HUES6 (cell line): Measurements from ENCODE around the gene PGBD5.

Source experiments
- H3K27ac ChIP-seq: 2 replicates; pipeline ENCODE4 v1.7.0; 2013; ENCODE audit warnings: low read depth, mild to moderate bottlenecking, low read length, inconsistent platforms
- H3K27me3 ChIP-seq: 2 replicates; pipeline ENCODE4 v1.6.1; 2013; ENCODE audit warnings: low read length; ENCODE audit not compliant: control insufficient read depth, insufficient read depth
- H3K36me3 ChIP-seq: 2 replicates; pipeline ENCODE4 v1.6.1; 2013; ENCODE audit warnings: low read length; ENCODE audit not compliant: control insufficient read depth, insufficient read depth
- H3K4me1 ChIP-seq: 2 replicates; pipeline ENCODE4 v1.6.1; 2013; ENCODE audit warnings: low read length; ENCODE audit not compliant: control insufficient read depth, insufficient read depth
- H3K4me3 ChIP-seq: 2 replicates; pipeline ENCODE4 v1.5.1; 2013; ENCODE audit warnings: low read depth, low read length
- H3K9ac ChIP-seq: one replicate; pipeline ENCODE4 v1.6.1; 2013; ENCODE audit warnings: mild to moderate bottlenecking, low read length
- H3K9me3 ChIP-seq: 2 replicates; pipeline ENCODE4 v1.6.1; 2013; ENCODE audit warnings: low read depth, low read length; ENCODE audit not compliant: control insufficient read depth, insufficient read depth

PGBD5 gene

DNA sequence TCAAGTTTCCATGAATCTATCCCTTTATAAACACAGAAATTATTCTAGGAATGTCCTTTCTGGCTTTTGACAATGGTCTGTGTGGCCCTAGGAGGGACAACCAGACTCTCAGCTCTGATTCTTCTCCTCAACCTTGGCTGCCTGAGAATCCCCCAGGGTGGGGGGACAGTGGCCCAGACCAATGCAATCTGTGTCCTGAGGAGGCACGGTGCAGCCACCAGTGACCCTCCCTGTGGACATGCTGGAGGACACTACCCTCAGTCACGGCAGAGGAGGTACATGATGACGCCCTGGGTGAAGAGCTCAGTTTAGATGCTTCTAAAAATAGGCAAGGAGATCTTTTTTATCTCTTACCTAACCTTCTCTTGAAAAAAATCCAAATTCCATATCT is 91.7 kb downstream of the PGBD5 start:
- Histone ChIP-seq H3K4me1 (peaks cover 12% of the 10 kb centered on the region), H3K9me3 (no peaks in the 10 kb centered on the region), H3K27me3 (no peaks in the 10 kb centered on the region), H3K27ac (no peak overlapping the region), H3K36me3 (no peaks in the 10 kb centered on the region), H3K9ac (no peak overlapping the region), H3K4me3 (no peak overlapping the region)

DNA sequence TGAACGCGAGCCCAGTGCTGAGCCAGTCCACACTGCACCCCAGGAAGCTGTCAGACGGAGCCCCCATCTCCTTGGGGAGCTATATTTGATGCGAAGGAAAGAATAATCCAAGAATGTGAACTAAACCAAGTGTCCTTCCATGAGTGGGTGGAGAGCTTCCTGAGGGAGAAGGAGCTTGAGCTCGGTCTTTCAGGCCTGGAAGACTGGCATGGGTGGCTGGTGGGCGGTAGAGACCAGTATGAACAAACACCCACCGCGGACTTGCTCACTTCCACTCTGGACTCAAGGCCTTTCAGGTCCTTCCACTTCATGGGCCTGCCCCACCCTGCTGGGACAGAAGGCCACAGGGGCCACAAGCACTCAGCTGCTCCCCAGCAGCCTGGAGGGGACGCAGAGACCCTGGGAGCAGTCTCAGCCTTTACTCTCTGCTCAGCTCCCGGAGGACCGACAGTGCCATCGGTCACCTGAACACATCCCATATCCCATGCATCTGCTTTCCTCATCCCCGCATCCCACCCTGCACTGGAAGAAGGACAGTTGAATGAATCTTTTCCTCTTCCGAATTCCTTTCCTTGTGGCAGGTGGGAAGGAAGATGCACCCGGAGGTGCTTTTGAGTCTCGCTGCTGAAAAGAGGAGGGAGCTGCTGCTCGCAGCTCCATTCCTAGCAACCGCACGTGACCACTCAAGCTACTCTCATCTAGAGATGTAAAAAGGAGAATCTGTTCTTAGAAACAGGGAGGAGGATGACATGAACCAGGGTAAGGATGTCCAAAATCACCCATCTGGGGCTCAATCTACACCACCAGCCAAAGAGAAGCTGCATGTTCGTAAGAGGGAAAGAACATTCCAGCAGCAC is 92.3 kb downstream of the PGBD5 start:
- H3K4me1 ChIP-seq = peaks cover 12% of the 10 kb centered on the region
- no peak overlapping the region for H3K9ac ChIP-seq
- H3K36me3 ChIP-seq = no peaks in the 10 kb centered on the region
- H3K27ac ChIP-seq = no peak overlapping the region
- no peaks in the 10 kb centered on the region for H3K27me3 ChIP-seq
- H3K4me3 ChIP-seq = no peak overlapping the region
- no peaks in the 10 kb centered on the region for H3K9me3 ChIP-seq

DNA sequence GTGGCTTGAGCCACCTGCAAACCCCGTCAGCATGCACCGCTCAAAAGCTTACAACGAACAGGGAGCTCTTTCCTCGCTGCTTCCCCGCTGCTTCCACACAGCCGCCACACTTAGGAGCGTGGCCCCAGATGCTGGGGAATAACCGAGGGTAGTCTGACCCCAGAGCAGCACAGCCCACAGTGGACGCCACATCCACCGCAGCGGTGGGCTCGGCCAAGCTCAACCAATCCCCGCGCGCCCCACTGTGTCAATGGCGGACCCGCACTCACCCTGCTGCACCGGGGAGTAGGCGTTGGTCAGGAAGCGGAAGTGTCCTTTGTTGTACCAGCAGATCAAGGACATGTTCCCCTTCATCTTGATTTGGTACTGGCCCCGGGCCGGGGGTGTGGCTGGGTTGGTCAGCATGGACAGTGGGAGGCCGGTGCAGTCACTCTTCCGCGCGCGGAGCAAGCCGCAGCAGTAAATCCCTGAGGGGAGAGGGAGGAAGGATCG is 93.5 kb downstream of the PGBD5 start:
- Histone ChIP-seq H3K9me3 (no peaks in the 10 kb centered on the region), H3K36me3 (no peaks in the 10 kb centered on the region), H3K4me1 (peaks cover 23% of the 10 kb centered on the region), H3K27me3 (no peaks in the 10 kb centered on the region), H3K4me3 (peak overlapping the region; percentile 65), H3K27ac (peak overlapping the region; percentile 54), H3K9ac (peak overlapping the region; percentile 63)

DNA sequence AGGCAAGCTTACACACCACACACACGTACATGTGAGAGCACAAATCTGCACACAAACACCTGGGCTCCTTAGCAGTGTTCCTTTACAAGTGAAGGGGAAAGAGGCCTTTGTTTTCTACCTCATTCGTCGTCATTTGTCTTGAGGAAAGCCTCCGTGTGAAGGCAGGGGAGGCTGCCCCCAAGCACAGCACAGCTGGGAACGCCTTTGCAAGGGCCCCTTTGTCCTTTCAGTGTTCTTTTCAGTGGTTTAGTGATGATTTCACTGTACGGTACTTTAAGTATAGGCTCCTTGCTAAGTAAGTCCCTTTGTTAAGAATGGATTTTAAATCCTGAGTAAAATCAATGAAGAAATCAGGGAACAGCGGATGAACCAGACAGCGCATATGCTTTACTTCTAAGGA is 94.1 kb downstream of the PGBD5 start:
- H3K36me3 ChIP-seq = no peaks in the 10 kb centered on the region
- peak overlapping the region; percentile 54 for H3K27ac ChIP-seq
- H3K4me1 ChIP-seq = peaks cover 28% of the 10 kb centered on the region
- peak overlapping the region; percentile 65 for H3K4me3 ChIP-seq
- H3K9me3 ChIP-seq = no peaks in the 10 kb centered on the region
- peak overlapping the region; percentile 63 for H3K9ac ChIP-seq
- H3K27me3 ChIP-seq = no peaks in the 10 kb centered on the region

DNA sequence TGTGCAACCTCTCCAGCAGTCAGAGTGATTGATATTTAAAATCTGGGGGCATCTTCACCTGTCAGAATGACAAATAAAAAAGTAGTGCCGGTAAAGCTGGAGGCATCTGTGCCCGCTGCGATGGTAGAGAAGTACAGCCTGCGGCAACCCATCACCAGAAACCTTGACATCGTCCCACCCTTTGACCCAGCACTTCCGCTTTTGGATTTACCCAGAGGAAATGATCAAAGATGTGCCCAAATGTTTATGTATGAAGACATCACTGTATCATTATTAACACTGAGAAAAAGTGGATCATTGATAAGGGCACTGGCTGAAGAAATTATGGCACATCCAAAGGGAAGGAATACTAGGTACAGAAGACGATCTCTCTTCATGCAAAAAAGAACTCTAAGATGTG is 96.0 kb downstream of the PGBD5 start:
- Histone ChIP-seq H3K4me1 (peaks cover 31% of the 10 kb centered on the region), H3K9me3 (no peaks in the 10 kb centered on the region), H3K4me3 (no peak overlapping the region), H3K9ac (no peak overlapping the region), H3K27ac (no peak overlapping the region), H3K27me3 (no peaks in the 10 kb centered on the region), H3K36me3 (peaks cover 4% of the 10 kb centered on the region)

DNA sequence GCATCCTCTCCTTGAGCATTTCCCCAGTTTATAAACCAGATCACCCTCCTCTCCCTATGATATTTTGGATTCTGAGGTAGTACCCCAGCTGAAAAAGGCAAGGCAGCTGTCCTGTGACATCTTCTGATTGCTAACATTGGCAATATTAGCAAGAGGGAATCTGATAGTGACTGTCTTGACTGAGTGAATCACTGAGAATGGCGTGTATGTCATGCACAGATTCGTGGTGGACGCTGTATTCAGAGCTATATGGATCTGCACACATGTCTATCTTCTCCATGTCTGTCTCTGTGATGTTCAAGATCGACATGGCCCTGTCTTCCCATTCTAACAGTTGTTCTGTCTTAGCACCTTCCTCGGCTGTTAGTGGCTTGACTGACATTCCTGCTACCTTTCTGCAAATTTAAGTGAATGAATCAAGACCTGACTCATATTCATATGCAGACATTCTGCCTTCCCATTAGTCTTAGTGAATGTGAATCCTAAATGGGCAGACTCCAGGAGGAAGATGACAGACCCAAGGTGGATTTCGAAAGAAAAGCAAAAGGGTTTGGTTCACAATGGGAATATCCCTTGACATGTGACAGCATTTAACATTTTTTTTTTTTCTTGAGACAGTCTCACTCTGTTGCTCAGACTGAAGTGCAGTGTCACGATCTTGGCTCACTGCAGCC is 97.7 kb downstream of the PGBD5 start:
- no peaks in the 10 kb centered on the region for H3K27me3 ChIP-seq
- H3K36me3 ChIP-seq = peaks cover 12% of the 10 kb centered on the region
- peaks cover 31% of the 10 kb centered on the region for H3K4me1 ChIP-seq
- H3K9me3 ChIP-seq = no peaks in the 10 kb centered on the region
- no peak overlapping the region for H3K9ac ChIP-seq
- no peak overlapping the region for H3K4me3 ChIP-seq
- H3K27ac ChIP-seq = no peak overlapping the region

DNA sequence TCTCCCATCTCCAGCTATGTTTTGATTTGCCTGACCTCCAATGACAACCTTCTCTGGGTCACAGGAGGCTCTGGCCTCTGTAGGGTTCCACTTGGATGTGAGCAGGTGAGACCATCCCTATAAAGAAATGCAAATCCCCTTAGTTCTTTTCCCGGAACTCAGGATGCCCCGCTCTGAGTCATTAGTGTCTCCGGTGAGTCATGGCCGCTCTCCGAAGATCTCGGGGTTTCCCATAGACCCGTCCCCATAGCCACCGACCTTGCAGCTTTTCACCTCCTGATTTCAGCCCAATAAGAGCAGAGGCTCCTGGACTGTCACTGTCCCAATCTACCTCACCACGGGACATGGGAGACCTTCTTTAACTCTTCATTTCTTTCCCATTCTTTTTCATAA is 98.2 kb downstream of the PGBD5 start:
- Histone ChIP-seq H3K36me3 (peaks cover 18% of the 10 kb centered on the region), H3K27ac (peak overlapping the region; percentile 67; the same call in 1 of the 2 replicates)

DNA sequence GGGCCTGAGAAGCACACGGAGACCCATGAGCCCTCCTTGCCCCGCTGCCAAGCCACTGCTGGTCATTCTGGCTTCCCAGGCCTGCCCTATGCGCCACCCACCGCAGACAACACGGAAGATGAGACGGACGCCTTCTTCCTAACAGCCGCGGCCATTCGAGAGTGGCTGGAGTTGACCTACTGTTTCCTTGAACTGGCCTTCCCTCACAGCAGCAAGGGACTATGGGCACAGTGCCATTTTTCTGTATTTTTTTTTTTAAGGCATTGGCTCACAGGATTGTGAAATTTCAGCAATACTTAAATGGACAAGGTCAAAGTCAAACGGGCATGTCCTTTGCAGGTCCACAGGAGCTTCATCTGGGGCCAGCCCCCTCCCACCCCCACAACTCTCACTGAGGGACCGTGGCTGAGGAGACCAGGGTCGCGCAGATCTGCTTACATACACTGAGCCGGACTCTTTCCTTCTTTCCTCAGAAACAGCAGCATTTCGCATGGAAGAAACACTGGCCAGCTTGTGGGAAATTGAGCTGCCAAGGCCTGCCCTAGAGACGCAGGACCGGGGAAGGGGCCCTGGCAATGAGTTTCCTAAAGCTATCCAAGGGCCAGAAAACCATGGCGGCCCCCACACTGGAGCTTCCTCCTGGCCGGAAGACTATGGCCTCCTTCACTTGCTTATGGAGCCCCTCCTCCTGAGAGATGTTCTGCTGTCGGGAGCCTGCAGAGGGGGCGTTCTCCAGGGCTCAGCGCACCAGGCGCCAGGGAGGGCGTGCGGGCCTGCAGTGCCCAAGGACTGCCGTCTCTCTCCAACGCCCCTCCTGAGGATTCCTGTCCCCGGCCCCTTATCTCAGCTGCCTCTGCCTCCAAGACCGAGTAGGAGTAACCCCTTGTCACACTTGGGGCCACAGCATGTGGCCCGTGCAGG is 98.9 kb downstream of the PGBD5 start:
- no peak overlapping the region; the same call in 1 of the 2 replicates for H3K4me3 ChIP-seq
- peak overlapping the region; percentile 36 for H3K9ac ChIP-seq
- H3K9me3 ChIP-seq = no peaks in the 10 kb centered on the region
- peak overlapping the region; percentile 67; the same call in 1 of the 2 replicates for H3K27ac ChIP-seq
- peaks cover 21% of the 10 kb centered on the region for H3K36me3 ChIP-seq
- peaks cover 23% of the 10 kb centered on the region for H3K4me1 ChIP-seq
- no peaks in the 10 kb centered on the region for H3K27me3 ChIP-seq

More for the DNA sequence above, 98.2 kb downstream of the PGBD5 start:
- no peak overlapping the region for H3K4me3 ChIP-seq
- H3K4me1 ChIP-seq = peaks cover 26% of the 10 kb centered on the region
- H3K27me3 ChIP-seq = no peaks in the 10 kb centered on the region
- no peak overlapping the region for H3K9ac ChIP-seq
- H3K9me3 ChIP-seq = no peaks in the 10 kb centered on the region

DNA sequence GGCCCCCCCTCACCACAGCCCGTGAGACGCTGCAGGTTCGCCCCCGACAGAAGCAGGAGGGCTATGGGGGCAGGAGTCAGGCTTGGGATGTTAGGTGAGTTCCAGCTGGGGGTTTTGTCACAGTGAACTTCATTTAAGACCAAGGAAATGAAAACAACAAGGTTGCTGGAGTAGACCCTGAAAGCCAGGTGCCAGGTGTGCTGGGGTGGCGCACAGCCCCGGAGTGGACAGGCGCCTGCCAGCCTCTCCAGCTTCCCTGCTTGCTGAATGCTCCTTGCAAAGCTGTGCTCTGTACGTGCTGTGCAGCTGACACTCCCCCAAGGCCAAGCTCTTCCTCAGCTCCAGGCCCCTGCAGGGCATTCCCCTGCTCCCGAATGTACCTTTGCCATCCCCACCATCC is 102.4 kb downstream of the PGBD5 start:
- Histone ChIP-seq H3K4me1 (peaks cover 17% of the 10 kb centered on the region; the same call in 1 of the 2 replicates), H3K27ac (no peak overlapping the region), H3K9me3 (no peaks in the 10 kb centered on the region), H3K36me3 (peaks cover 21% of the 10 kb centered on the region), H3K9ac (no peak overlapping the region), H3K27me3 (no peaks in the 10 kb centered on the region), H3K4me3 (no peak overlapping the region)

DNA sequence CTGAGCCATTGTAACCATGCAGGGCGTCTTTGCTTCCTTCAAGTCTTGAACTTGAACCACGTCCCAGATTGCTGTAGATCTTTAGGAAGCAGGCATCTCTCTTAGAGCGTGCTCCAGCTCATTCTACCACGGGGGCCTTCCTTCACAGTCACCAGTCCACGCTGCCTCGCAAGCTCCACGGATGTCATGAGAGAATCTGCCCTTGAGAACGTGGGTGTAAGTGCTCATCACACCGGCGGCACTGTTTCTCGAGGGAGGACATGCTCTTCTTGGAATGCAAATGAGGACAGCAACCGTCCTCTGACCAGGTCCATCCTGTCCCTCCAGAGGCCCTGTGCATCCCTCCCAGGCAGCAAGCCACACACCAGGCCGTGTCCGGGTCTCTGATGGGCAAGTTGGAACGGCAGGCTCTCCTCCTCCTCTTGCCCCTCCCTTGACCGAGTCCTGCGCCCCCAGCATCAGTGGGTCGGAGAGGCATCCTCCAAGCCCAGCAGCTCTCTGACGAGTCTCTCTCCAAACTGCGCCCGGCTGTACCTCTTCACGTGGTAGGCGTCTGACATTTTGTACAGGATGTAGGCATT is 103.1 kb downstream of the PGBD5 start:
- H3K4me3 ChIP-seq = no peak overlapping the region
- H3K27ac ChIP-seq = no peak overlapping the region
- H3K27me3 ChIP-seq = no peaks in the 10 kb centered on the region
- peaks cover 11% of the 10 kb centered on the region; the same call in 1 of the 2 replicates for H3K4me1 ChIP-seq
- no peak overlapping the region for H3K9ac ChIP-seq
- H3K36me3 ChIP-seq = peaks cover 21% of the 10 kb centered on the region
- no peaks in the 10 kb centered on the region for H3K9me3 ChIP-seq
